ENCODE results near the gene UGT1A7.

UGT1A7 gene

DNA sequence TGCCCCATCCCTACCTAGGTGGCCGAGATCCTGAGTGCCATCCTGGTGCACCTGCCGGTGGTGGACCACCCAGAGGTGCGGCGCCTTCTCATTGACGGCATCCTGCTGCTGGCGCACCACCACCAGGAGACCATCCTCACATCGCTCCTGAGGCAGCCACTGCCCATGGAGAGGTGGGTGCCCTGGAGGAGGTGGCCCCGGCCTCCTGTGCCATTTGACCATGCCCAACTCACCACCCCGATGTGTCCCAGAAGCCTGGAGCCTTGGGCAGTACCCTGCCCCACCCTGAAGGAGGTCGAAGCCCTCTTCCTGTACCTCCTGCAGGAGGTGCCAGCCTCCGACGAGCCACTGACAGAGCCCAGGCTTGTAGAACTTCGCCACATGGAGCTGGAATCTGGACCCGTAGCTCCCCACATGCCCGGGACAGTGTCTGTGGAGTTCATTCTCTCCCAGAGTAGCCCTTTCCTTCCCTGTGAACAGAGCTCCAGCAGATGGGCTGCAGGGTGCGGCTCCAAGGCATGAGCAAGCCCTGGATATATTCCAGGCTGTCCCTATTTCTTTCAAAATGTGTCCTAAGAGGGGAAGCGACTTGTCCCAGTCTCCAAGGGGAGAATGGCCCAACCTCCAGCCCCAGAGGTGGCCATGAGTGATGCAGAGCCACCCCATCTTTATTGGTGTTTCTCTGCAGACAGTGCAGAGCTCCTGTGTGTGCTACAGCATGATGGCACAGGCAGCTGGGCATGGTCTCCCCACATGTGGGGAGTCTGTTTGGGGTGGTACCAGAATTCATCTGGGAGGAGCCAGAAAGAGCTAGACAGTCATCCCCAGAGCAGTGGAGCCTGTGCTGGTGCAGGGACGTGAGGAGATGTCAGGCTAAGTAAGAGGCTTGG is 138.4 kb downstream of the UGT1A7 start:
- no peak for DNase-seq

DNA sequence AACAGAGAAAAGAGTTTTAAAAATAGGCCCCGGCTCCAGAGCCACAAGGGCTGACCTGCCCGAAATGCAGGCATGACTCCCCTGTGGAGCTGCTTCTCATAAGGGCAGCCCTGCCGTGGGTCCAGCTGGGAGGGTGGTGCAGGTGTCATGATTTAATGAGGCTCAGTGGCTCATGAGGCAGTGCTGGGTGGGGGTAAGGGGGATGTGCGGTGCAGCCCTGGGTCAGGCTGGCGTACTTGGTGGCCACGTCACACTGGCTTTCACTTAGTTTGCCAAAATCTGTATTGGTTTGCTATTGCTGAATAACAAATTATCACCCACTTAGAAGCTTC is 139.0 kb downstream of the UGT1A7 start:
- no peak for DNase-seq

DNA sequence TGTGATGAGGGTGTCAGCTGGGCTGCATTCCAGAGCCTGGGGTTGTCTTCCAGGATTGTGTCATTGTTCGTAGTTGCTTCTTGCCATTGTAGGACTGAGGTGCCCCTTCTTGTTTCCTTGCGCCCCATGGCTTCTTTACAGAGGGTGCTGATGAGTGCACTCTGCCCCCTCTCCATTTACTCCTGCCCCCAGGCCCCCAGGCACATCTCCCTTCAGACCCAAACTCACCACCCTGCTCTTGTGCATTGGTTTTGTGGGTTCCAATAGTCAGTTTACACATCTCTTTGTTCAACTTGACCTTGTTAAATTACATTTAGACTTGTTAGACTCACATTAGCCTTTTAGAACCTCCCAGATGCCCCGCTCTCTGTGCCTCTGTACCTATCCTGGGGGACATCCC is 139.5 kb downstream of the UGT1A7 start:
- DNase-seq = no peak

DNA sequence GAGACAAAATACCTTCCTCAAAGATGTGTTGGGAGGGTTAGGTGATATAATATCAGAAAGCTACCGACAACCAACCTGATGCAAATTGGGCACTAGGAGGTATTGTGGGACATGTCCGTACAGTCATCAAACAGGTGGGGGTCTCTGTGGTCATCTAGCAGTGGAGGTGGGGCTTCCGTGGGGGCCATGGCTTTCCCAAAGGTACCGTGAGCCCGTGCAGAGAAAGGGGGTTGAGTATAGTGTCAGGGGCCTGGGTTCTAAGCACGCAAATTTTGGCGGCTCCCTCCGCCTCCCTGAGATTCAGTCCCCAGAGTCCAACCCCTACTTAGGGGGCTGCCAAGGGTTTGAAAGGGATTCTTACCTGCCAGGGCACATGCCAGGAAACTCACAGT is 140.0 kb downstream of the UGT1A7 start:
- DNase-seq = no peak

DNA sequence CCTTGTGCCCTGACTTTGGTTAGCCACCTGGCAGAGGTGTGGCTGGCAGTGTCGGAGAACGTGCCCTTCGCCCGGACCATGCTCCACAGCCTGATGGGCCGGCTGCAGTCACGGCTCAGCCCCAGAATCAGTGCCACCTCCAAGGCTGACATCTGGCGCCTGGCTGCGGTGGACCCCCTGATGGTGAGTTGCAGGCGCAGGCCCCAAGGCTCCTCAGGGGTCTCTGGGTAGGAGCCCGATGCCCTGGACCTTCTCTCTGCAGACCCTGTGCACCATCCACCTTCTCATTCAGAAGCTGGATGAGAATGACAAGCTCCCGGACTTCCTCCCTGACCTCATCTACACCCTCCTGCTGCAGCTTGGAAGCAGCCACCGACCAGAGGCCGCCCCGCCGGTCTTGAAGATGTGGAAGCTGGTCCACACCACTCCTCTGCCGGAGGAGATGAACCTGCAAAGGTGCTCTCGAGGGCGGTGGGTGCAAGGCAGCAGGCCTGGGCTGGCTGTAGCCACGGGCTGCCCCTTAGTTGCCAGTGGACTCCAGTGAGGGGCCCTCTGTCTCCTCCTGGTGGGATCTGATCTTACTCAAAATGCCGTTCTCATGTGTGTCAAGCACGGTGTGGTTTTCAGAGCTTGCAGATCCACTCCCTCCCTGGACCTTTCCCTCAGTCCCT is 140.5 kb downstream of the UGT1A7 start:
- DNase-seq = no peak
